ENCODE data around the gene RRBP1. TPM values are rescaled to one million over a fixed set of nuclear protein-coding genes. Genes with fewer than 3 reads are reported as not detected.
"Not testable (repeated sequence)": the region's sequence is repeated elsewhere in the genome, so short reads cannot be mapped to it uniquely, and the experiment has no call there.

The RRBP1 gene
- total RNA-seq, 1 donor from 2014 or later: 101 TPM

- Histone ChIP-seq H3K9me3 (no peaks in the 10 kb centered on the region), H3K4me1 (peaks cover 9 to 29% of the 10 kb centered on the region in 2 donors)
These were observed 20.8 kb downstream of the RRBP1 start for GRCh38 chr20:17661121-17661744.

GRCh38 chr20:17660667-17661066 lies 21.4 kb downstream of the RRBP1 start:
- Histone ChIP-seq H3K36me3 (peaks cover 16 to 18% of the 10 kb centered on the region in 2 donors), H3K27ac (peak overlapping the region; percentile 59 to 75), H3K4me1 (peaks cover 4 to 25% of the 10 kb centered on the region in 2 donors), H3K27me3 (no peaks in the 10 kb centered on the region), H3K4me3 (no peak overlapping the region), H3K9me3 (no peaks in the 10 kb centered on the region)
- no peak for DNase-seq (ENCODE audit: low spot score in 2 of 2)
- intact Hi-C loops (cut with DNase I): no loop called here
- TF ChIP-seq CTCF (IDR thresholded peaks at IDR 0.05): no peak

More at GRCh38 chr20:17661121-17661744, 20.8 kb downstream of the RRBP1 start:
- peak overlapping the region; percentile 59 to 75 for H3K27ac ChIP-seq
- intact Hi-C loops (cut with DNase I): no loop called here
- no peak for TF ChIP-seq CTCF (IDR thresholded peaks at IDR 0.05)
- H3K4me3 ChIP-seq: no peak overlapping the region
- H3K36me3 ChIP-seq: peaks cover 16 to 18% of the 10 kb centered on the region in 2 donors
- no peak for DNase-seq (ENCODE audit: low spot score in 2 of 2)
- no peaks in the 10 kb centered on the region for H3K27me3 ChIP-seq

- intact Hi-C loops (cut with DNase I): no loop called here
- H3K9me3 ChIP-seq: no peaks in the 10 kb centered on the region
- no peak for TF ChIP-seq CTCF (IDR thresholded peaks at IDR 0.05)
- H3K4me3 ChIP-seq: no peak overlapping the region
- no peak for DNase-seq (ENCODE audit: low spot score in 2 of 2)
- H3K27ac ChIP-seq: peak overlapping the region; percentile 12 to 28
- H3K36me3 ChIP-seq: peaks cover 16 to 18% of the 10 kb centered on the region in 2 donors
- no peaks in the 10 kb centered on the region for H3K27me3 ChIP-seq
- H3K4me1 ChIP-seq: peaks cover 4 to 29% of the 10 kb centered on the region in 2 donors
These were observed 22.2 kb downstream of the RRBP1 start for GRCh38 chr20:17659801-17660200.

- peaks cover 4 to 29% of the 10 kb centered on the region in 2 donors for H3K4me1 ChIP-seq
- DNase-seq (ENCODE audit: low spot score in 2 of 2); H3K4me3 ChIP-seq; H3K9me3 ChIP-seq; H3K27me3 ChIP-seq; intact Hi-C loops (cut with DNase I): not testable (repeated sequence)
- peaks cover 16 to 18% of the 10 kb centered on the region in 2 donors for H3K36me3 ChIP-seq
- peak overlapping the region in 1 of 2 donors; percentile 28 for H3K27ac ChIP-seq
These were observed 22.7 kb downstream of the RRBP1 start for GRCh38 chr20:17659344-17659743.

GRCh38 chr20:17658648-17658993 lies 23.4 kb downstream of the RRBP1 start:
- intact Hi-C loops (cut with DNase I): no loop called here
- Histone ChIP-seq H3K4me3 (no peak overlapping the region), H3K36me3 (peaks cover 16 to 18% of the 10 kb centered on the region in 2 donors), H3K27ac (no peak overlapping the region), H3K27me3 (no peaks in the 10 kb centered on the region), H3K9me3 (no peaks in the 10 kb centered on the region), H3K4me1 (peaks cover 4 to 29% of the 10 kb centered on the region in 2 donors)
- no peak for DNase-seq (ENCODE audit: low spot score in 2 of 2)
- TF ChIP-seq CTCF (IDR thresholded peaks at IDR 0.05): no peak

- Histone ChIP-seq H3K27ac (no peak overlapping the region), H3K27me3 (no peaks in the 10 kb centered on the region), H3K36me3 (peaks cover 16 to 18% of the 10 kb centered on the region in 2 donors), H3K9me3 (no peaks in the 10 kb centered on the region), H3K4me3 (no peak overlapping the region), H3K4me1 (peaks cover 6 to 27% of the 10 kb centered on the region in 2 donors)
- no peak for DNase-seq (ENCODE audit: low spot score in 2 of 2)
- intact Hi-C loops (cut with DNase I): no loop called here
- TF ChIP-seq CTCF (IDR thresholded peaks at IDR 0.05): no peak
These were observed 24.0 kb downstream of the RRBP1 start for GRCh38 chr20:17657898-17658647.
